Keratinocyte (primary cell): ENCODE data around the gene TUBB4B.

Source experiments
- EZH2 ChIP-seq: IDR thresholded peaks from one replicate; pipeline ENCODE4 v1.6.1; 2012; ENCODE audit warnings: inconsistent platforms, mild to moderate bottlenecking, low read length, moderate library complexity
- TF ChIP-seq, protein P1 (sequence below), 3 experiments: IDR thresholded peaks in 1 of 3; conservative IDR thresholded peaks in 1 of 3; optimal IDR thresholded peaks in 1 of 3; 2 replicates in 2 of 3; 3 replicates in 1 of 3; pipeline versions ENCODE3 to v1.5.1; 2011; ENCODE audit warnings: low read length in 3 of 3, mild to moderate bottlenecking in 3 of 3, moderate library complexity in 2 of 3, control low read depth in 1 of 3, inconsistent platforms in 1 of 3; ENCODE audit not compliant: insufficient read depth in 2 of 3; ENCODE audit errors: extremely low read depth in 1 of 3

- TF ChIP-seq, protein P1, sequence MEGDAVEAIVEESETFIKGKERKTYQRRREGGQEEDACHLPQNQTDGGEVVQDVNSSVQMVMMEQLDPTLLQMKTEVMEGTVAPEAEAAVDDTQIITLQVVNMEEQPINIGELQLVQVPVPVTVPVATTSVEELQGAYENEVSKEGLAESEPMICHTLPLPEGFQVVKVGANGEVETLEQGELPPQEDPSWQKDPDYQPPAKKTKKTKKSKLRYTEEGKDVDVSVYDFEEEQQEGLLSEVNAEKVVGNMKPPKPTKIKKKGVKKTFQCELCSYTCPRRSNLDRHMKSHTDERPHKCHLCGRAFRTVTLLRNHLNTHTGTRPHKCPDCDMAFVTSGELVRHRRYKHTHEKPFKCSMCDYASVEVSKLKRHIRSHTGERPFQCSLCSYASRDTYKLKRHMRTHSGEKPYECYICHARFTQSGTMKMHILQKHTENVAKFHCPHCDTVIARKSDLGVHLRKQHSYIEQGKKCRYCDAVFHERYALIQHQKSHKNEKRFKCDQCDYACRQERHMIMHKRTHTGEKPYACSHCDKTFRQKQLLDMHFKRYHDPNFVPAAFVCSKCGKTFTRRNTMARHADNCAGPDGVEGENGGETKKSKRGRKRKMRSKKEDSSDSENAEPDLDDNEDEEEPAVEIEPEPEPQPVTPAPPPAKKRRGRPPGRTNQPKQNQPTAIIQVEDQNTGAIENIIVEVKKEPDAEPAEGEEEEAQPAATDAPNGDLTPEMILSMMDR (optimal IDR thresholded peaks at IDR 0.05 in 1 of 3, IDR thresholded peaks at IDR 0.05 in 1 of 3, conservative IDR thresholded peaks at IDR 0.05 in 1 of 3; ENCODE audit: extremely low read depth in 1 of 3, insufficient read depth in 2 of 3, low read length in 3 of 3): no peak
- TF ChIP-seq EZH2: no peak
Observed at GRCh38 chr9:137224830-137225694, 16.0 kb upstream of the TUBB4B start, which contains the start of gene CYSRT1.
